Transverse colon (tissue), 4 donors: ENCODE data around the gene MGAT5. TPM values are rescaled to one million over a fixed set of nuclear protein-coding genes. Genes with fewer than 3 reads are reported as not detected.
"Not testable (repeated sequence)": the region's sequence is repeated elsewhere in the genome, so short reads cannot be mapped to it uniquely, and the experiment has no call there.

ENCODE experiments used
- DNase-seq: peaks from one replicate; pipeline ENCODE4 v3.0.0-alpha.2; 2019
- H3K27ac ChIP-seq, 4 donors: fragments of 200-600 bp; sonication (generic); 2 replicates each; pipeline ENCODE4 v1.5.1; 2016 to 2018; ENCODE audit warnings: inconsistent platforms in 4 of 4
- H3K27me3 ChIP-seq: fragments of 200-600 bp; sonication (generic); 2 replicates; pipeline ENCODE4 v1.5.1; 2017; ENCODE audit warnings: inconsistent platforms
- H3K36me3 ChIP-seq, 4 donors: fragments of 200-600 bp; sonication (generic); 2 replicates each; pipeline ENCODE4 v1.5.1; 2017 to 2019; ENCODE audit warnings: inconsistent platforms in 4 of 4
- H3K4me1 ChIP-seq, 4 donors: fragments of 200-600 bp; sonication (generic); 2 replicates each; pipeline ENCODE4 v1.5.1; 2017 to 2020; ENCODE audit warnings: inconsistent platforms in 4 of 4
- H3K4me3 ChIP-seq, 4 donors: fragments of 200-600 bp; sonication (generic); 1 replicate in 1 of 4; 2 replicates in 3 of 4; pipeline versions ENCODE4 v1.5.1 to v1.6.1; 2017 to 2019; ENCODE audit warnings: inconsistent platforms in 4 of 4
- H3K9me3 ChIP-seq, 2 donors: fragments of 200-600 bp; sonication (generic); 2 replicates each; pipeline ENCODE4 v1.5.1; 2017 to 2019; ENCODE audit warnings: inconsistent platforms in 2 of 2
- EP300 ChIP-seq: sonication (generic); formaldehyde crosslinking; IDR thresholded peaks from one replicate; pipeline ENCODE4 v1.6.1; 2017; ENCODE audit warnings: antibody characterized with exemption, low read depth
- POLR2A ChIP-seq: fragments of 450-650 bp; IDR thresholded peaks from one replicate; pipeline ENCODE4 v1.6.1; 2016; ENCODE audit warnings: antibody characterized with exemption, mild to moderate bottlenecking, moderate library complexity
- POLR2AphosphoS5 ChIP-seq, 3 donors: sonication (generic); formaldehyde crosslinking; IDR thresholded peaks; one replicate each; pipeline ENCODE4 v1.6.1; 2016; ENCODE audit warnings: antibody characterized with exemption in 3 of 3
- WGBS, 2 donors: methylation state at CpG; one replicate each; pipeline ENCODE4 v1.1.5; 2018; ENCODE audit warnings: low coverage in 1 of 2; 5-methylcytosine and 5-hydroxymethylcytosine counted together
- in situ Hi-C, 4 donors: fragments of 200-750 bp; cut with MboI; loops; one replicate each; pipeline versions ENCODE4 v1.15.0 to v1.15.1; 2017; ENCODE audit warnings: low sequenced_read_pairs in 3 of 4, low pct_ligation_motif_present in 1 of 4, low pct_unique_long_range_greater_than_20kb in 1 of 4
- intact Hi-C: fragments of 100-400 bp; cut with DNase I; formaldehyde crosslinking; loops from one replicate; pipeline ENCODE4 v1.15.1; 2023; ENCODE audit warnings: low total_unique reads
- total RNA-seq, 4 donors: library from RNA; depleted of rRNA; stranded (reverse); fragments of >200 nt; gene quantifications; one replicate each; pipeline ENCODE4 v1.1.0, GENCODE V29; 2016
- TF ChIP-seq, protein P1 (sequence below), 5 experiments: fragments of 200-600 bp in 3 of 5; fragments of 450-650 bp in 2 of 5; sonication (generic) in 3 of 5; IDR thresholded peaks; 1 replicate in 2 of 5; 2 replicates in 3 of 5; pipeline ENCODE4 v1.5.1; 2016 to 2017; ENCODE audit warnings: antibody characterized with exemption in 5 of 5, inconsistent platforms in 3 of 5, mild to moderate bottlenecking in 2 of 5, moderate library complexity in 1 of 5

Gene MGAT5
- total RNA-seq, 4 donors from 2014 or later = 23.6 to 67.6 (median 55.2) TPM

DNA sequence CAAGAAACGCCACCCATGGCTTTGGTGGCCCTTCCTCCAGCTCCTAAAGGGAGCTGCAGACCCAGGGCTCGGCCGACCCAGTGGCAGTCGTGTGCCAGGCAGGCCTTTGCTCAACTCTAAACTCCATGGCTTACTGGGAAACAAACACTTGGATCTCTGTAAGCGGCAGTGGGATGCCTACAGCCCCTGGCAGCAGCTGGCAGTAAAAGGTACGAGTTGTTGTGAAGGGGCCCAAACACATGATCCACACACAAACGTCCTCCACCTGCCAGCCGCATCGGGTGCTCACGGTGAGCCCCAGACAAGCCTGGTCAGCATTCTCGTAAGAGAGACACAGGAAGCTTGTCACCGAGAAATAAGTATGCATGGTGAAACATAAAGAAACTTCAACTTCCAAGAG, 214.9 kb downstream of the MGAT5 start:
- Histone ChIP-seq H3K4me3 (no peak overlapping the region), H3K36me3 (no peaks in the 10 kb centered on the region), H3K9me3 (no peaks in the 10 kb centered on the region), H3K4me1 (peaks cover 0 to 7% (median 0%) of the 10 kb centered on the region in 4 donors), H3K27ac (no peak overlapping the region), H3K27me3 (no peaks in the 10 kb centered on the region)
- in situ Hi-C loops = loop anchor here in 3 of 4 donors (25.0 kb wide), 1 partner anchor 419 kb away; no protein-coding TSS in a partner anchor
- intact Hi-C loops = no loop called here
- no peak for TF ChIP-seq POLR2AphosphoS5 (IDR thresholded peaks at IDR 0.05)
- no peak for TF ChIP-seq EP300
- TF ChIP-seq POLR2A = no peak
- TF ChIP-seq, protein P1, sequence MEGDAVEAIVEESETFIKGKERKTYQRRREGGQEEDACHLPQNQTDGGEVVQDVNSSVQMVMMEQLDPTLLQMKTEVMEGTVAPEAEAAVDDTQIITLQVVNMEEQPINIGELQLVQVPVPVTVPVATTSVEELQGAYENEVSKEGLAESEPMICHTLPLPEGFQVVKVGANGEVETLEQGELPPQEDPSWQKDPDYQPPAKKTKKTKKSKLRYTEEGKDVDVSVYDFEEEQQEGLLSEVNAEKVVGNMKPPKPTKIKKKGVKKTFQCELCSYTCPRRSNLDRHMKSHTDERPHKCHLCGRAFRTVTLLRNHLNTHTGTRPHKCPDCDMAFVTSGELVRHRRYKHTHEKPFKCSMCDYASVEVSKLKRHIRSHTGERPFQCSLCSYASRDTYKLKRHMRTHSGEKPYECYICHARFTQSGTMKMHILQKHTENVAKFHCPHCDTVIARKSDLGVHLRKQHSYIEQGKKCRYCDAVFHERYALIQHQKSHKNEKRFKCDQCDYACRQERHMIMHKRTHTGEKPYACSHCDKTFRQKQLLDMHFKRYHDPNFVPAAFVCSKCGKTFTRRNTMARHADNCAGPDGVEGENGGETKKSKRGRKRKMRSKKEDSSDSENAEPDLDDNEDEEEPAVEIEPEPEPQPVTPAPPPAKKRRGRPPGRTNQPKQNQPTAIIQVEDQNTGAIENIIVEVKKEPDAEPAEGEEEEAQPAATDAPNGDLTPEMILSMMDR (IDR thresholded peaks at IDR 0.05) = no peak
- 89% methylated on average over 12 of the region's 12 CpGs; no CpG with 5 or more reads in 1 of the 2 donors for WGBS, 2 donors
- no peak for DNase-seq

- H3K4me3 ChIP-seq = no peak overlapping the region
- peaks cover 0 to 7% (median 0%) of the 10 kb centered on the region in 4 donors for H3K4me1 ChIP-seq
- H3K27me3 ChIP-seq = no peaks in the 10 kb centered on the region
- no peaks in the 10 kb centered on the region for H3K36me3 ChIP-seq
- in situ Hi-C loops (loop anchor here in 3 of 4 donors (25.0 kb wide), 1 partner anchor 418 kb away; no protein-coding TSS in a partner anchor), intact Hi-C loops (no loop called here)
- TF ChIP-seq POLR2A (no peak), EP300 (no peak), POLR2AphosphoS5 (IDR thresholded peaks at IDR 0.05) (no peak)
- 95% methylated on average over 25 of the region's 25 CpGs; no CpG with 5 or more reads in 1 of the 2 donors for WGBS, 2 donors
- H3K27ac ChIP-seq = no peak overlapping the region
- DNase-seq = no peak
- H3K9me3 ChIP-seq = no peaks in the 10 kb centered on the region
Measured at GRCh38 chr2:134469516-134470115, 215.7 kb downstream of the MGAT5 start.

DNA sequence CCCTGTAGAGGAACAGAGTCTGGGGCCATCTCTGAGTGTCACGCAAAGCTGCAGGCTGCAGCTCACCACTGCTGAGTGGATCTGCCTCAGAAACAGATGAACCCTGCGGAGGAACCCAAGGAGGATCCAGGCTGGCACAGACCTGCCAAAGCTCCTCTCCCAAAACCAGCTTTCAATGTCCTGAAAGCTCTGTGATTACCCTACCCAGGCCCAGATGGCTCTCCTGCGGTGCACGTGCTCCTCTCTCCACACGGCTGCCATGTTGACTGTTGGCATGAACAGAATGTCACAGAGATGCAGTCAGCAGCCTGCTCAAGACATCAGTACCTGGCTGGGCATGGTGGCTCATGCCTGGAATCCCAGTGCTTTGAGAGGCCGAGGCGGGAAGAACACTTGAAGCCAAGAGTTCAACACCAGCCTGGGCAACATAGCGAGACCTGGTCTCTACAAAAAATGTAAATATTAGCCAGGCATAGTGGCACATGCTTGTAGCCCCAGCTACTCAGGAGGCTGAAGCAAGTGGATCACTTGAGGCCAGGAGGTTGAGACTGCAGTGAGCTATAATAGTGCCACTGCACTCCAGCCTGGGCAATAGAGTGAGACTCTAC, 216.8 kb downstream of the MGAT5 start:
- H3K4me1 ChIP-seq = peaks cover 0 to 2% (median 0%) of the 10 kb centered on the region in 4 donors

DNA sequence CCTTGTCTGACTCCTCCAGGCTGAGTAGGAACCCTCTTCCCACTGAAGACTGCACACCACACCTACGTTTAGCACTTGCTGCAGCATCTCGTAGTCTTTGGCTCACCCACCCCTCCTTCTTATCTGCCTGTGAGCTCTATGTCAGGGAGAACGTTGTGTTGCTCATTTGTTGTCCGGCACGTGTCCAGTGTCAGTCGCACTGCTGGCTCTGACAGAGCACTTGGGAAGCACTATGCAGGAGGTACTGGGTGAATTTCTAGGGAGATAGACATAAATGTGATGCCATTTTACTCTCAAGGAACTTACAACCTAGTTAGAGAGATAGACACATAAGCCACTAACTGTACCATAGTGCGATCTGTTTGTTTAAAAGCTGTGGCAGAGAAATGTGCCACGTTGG, 223.1 kb downstream of the MGAT5 start:
- H3K4me1 ChIP-seq, H3K9me3 ChIP-seq, intact Hi-C loops, DNase-seq, H3K36me3 ChIP-seq, in situ Hi-C loops, H3K27ac ChIP-seq, H3K4me3 ChIP-seq, H3K27me3 ChIP-seq: not testable (repeated sequence)
- WGBS, 2 donors = 81 to 88% methylated on average over 8 of the region's 8 CpGs

More for the DNA sequence above, 216.8 kb downstream of the MGAT5 start:
- Histone ChIP-seq H3K9me3 (no peaks in the 10 kb centered on the region), H3K27me3 (no peaks in the 10 kb centered on the region), H3K4me3 (no peak overlapping the region), H3K36me3 (no peaks in the 10 kb centered on the region), H3K27ac (no peak overlapping the region)
- intact Hi-C loops = no loop called here
- in situ Hi-C loops = loop anchor here in 3 of 4 donors (25.0 kb wide), 1 partner anchor 417 kb away; no protein-coding TSS in a partner anchor
- TF ChIP-seq POLR2AphosphoS5 (IDR thresholded peaks at IDR 0.05) (no peak), EP300 (no peak), POLR2A (no peak)
- TF ChIP-seq, protein P1 (IDR thresholded peaks at IDR 0.05) = no peak
- 96% methylated on average over 8 of the region's 8 CpGs; no CpG with 5 or more reads in 1 of the 2 donors for WGBS, 2 donors
- no peak for DNase-seq

DNA sequence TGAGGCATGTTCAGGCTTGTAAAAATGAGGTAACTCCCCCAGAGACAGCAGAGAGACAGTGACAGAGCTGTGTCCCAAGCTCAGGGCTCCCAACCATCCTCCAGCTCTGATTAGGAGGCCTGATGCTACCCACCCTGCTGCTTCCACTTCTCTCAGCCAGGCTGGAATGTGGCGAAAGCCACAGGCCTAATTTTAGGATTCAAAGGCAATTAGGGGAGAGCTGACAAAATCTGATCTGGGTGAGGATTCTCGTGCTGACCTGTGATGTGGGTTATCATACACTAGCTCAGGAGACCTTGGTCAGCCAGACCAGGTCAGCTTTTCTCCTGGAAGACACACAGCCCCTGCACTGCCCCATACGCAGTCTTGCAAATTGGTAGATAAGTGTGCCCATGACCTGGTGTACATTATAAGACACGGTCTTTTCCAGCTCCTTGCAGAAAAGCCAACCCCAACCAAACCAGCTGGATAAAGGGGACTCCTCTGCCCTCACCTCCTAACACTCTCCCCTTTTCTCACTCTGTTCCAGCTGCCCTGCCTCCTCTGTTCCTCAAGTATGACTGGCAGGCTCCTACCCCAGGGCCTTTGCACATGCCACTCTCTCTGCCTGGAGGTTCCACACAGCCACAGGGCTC, 225.9 kb downstream of the MGAT5 start:
- 83 to 92% methylated on average over 2 to 4 of the region's 4 CpGs for WGBS, 2 donors
- no peak for DNase-seq
- Histone ChIP-seq H3K4me3 (no peak overlapping the region), H3K36me3 (no peaks in the 10 kb centered on the region), H3K4me1 (no peaks in the 10 kb centered on the region), H3K27ac (no peak overlapping the region), H3K9me3 (no peaks in the 10 kb centered on the region), H3K27me3 (no peaks in the 10 kb centered on the region)
- intact Hi-C loops (no loop called here), in situ Hi-C loops (no loop called here)
- TF ChIP-seq EP300 (no peak), POLR2AphosphoS5 (IDR thresholded peaks at IDR 0.05) (no peak), POLR2A (no peak)
- TF ChIP-seq, protein P1 (IDR thresholded peaks at IDR 0.05) = no peak
